Measurements from ENCODE around the gene KRT75. TPM values are rescaled to one million over a fixed set of nuclear protein-coding genes. Genes with fewer than 3 reads are reported as not detected.

KRT75 gene
- polyA plus RNA-seq, 1 donor from 2014 or later, result not detected

- peaks cover 0 to 6% (median 0%) of the 10 kb centered on the region in 3 donors for H3K4me1 Mint-ChIP-seq
- H3K4me3 Mint-ChIP-seq, result no peak overlapping the region
- H3K9me3 Mint-ChIP-seq, result no peaks in the 10 kb centered on the region
- H3K27me3 Mint-ChIP-seq, result peaks cover 12% of the 10 kb centered on the region
- no peaks in the 10 kb centered on the region for H3K36me3 Mint-ChIP-seq
- no peak overlapping the region for H3K27ac Mint-ChIP-seq
Observed at GRCh38 chr12:52379536-52379935, 54.6 kb downstream of the KRT75 start.

- H3K9me3 Mint-ChIP-seq, result peaks cover 0 to 2% (median 0%) of the 10 kb centered on the region in 3 donors
- no peak overlapping the region for H3K27ac Mint-ChIP-seq
Observed at GRCh38 chr12:52378091-52378490, 56.1 kb downstream of the KRT75 start.

GRCh38 chr12:52377266-52377665 is 56.9 kb downstream of the KRT75 start:
- Mint-ChIP-seq H3K4me1 (no peaks in the 10 kb centered on the region), H3K4me3 (no peak overlapping the region), H3K27ac (no peak overlapping the region), H3K27me3 (peaks cover 10% of the 10 kb centered on the region), H3K36me3 (no peaks in the 10 kb centered on the region), H3K9me3 (peaks cover 0 to 2% (median 0%) of the 10 kb centered on the region in 3 donors)

More at GRCh38 chr12:52378091-52378490, 56.1 kb downstream of the KRT75 start:
- Mint-ChIP-seq H3K27me3 (peaks cover 10% of the 10 kb centered on the region), H3K4me1 (peaks cover 0 to 6% (median 0%) of the 10 kb centered on the region in 3 donors), H3K36me3 (no peaks in the 10 kb centered on the region), H3K4me3 (no peak overlapping the region)

Other genes with a start within 250 kb of the KRT75 start
- not detected for gene KRT80, start 242.4 kb downstream of the KRT75 start, polyA plus RNA-seq
- gene KRT7, start 201.1 kb downstream of the KRT75 start, polyA plus RNA-seq, result not detected
- gene KRT86, start 159.7 kb downstream of the KRT75 start, polyA plus RNA-seq, result not detected
- gene KRT81, start 142.8 kb downstream of the KRT75 start, polyA plus RNA-seq, result not detected
- gene KRT83, start 113.0 kb downstream of the KRT75 start, polyA plus RNA-seq, result not detected
- not detected for gene KRT85, start 66.9 kb downstream of the KRT75 start, polyA plus RNA-seq
- not detected for gene KRT84, start 48.7 kb downstream of the KRT75 start, polyA plus RNA-seq
- not detected for gene KRT82, start 28.0 kb downstream of the KRT75 start, polyA plus RNA-seq
- not detected for gene KRT6B, start 17.8 kb upstream of the KRT75 start, polyA plus RNA-seq
- not detected for gene KRT6C, start 39.4 kb upstream of the KRT75 start, polyA plus RNA-seq
- not detected for gene KRT6A, start 58.9 kb upstream of the KRT75 start, polyA plus RNA-seq
- gene KRT5, start 86.0 kb upstream of the KRT75 start, polyA plus RNA-seq, result not detected
- not detected for gene KRT71, start 118.8 kb upstream of the KRT75 start, polyA plus RNA-seq
- not detected for gene KRT74, start 139.5 kb upstream of the KRT75 start, polyA plus RNA-seq
- not detected for gene KRT72, start 167.1 kb upstream of the KRT75 start, polyA plus RNA-seq
- gene KRT73, start 184.2 kb upstream of the KRT75 start, polyA plus RNA-seq, result not detected
- gene KRT2, start 217.8 kb upstream of the KRT75 start, polyA plus RNA-seq, result not detected
- gene KRT1, start 246.0 kb upstream of the KRT75 start, polyA plus RNA-seq, result 0.25 TPM